HEK293 (cell line): ENCODE measurements around the gene RBBP8NL.

ENCODE experiments used
- CTCF ChIA-PET: fragments of 350-600 bp; formaldehyde crosslinking; extraction: SDS; loops from one replicate; lab custom pipeline; 2021; ENCODE audit warnings: antibody characterized with exemption; lab: Yijun Ruan, JAX
- POLR2A ChIA-PET: fragments of 300-600 bp; formaldehyde crosslinking; extraction: SDS; loops from one replicate; lab custom pipeline; 2020; ENCODE audit warnings: antibody characterized with exemption, inconsistent platforms; lab: Yijun Ruan, JAX
- H3K27ac ChIP-seq: fragments of 200-500 bp; sonication (Bioruptor generic); 2 replicates; pipeline ENCODE4 v1.5.1; 2014; ENCODE audit warnings: low read depth, low read length, control low read depth, inconsistent platforms; ENCODE audit errors: extremely low read depth
- H3K36me3 ChIP-seq, 2 experiments: fragments of 200-500 bp in 1 of 2; sonication (Bioruptor generic) in 1 of 2; 1 replicate in 1 of 2; 2 replicates in 1 of 2; pipeline ENCODE4 v1.5.1; 2014 to 2017; ENCODE audit warnings: inconsistent platforms in 2 of 2, low read length in 2 of 2; ENCODE audit not compliant: control insufficient read depth in 2 of 2, insufficient read depth in 1 of 2
- H3K4me1 ChIP-seq: fragments of 200-500 bp; sonication (Bioruptor generic); 2 replicates; pipeline ENCODE4 v1.5.1; 2014; ENCODE audit warnings: mild to moderate bottlenecking, low read length, inconsistent platforms; ENCODE audit not compliant: control insufficient read depth, insufficient read depth
- H3K4me3 ChIP-seq: 2 replicates; pipeline ENCODE4 v1.5.1; 2011; ENCODE audit warnings: low read depth, mild to moderate bottlenecking, control low read depth, low read length, moderate library complexity
- H3K9me3 ChIP-seq: fragments of 200-500 bp; sonication (Bioruptor generic); 2 replicates; pipeline ENCODE4 v1.5.1; 2014; ENCODE audit warnings: low read depth, low read length, inconsistent platforms; ENCODE audit not compliant: control insufficient read depth, insufficient read depth
- CTCF ChIP-seq: fragments of 450-650 bp; formaldehyde crosslinking; IDR thresholded peaks from 2 replicates; pipeline ENCODE4 v1.5.1; 2016; ENCODE audit warnings: missing biosample characterization, missing genetic modification characterization
- HOXC10 ChIP-seq: sonication (generic); formaldehyde crosslinking; IDR thresholded peaks from 2 replicates; pipeline ENCODE4 v1.8.1; 2023; ENCODE audit warnings: mild to moderate bottlenecking, missing genetic modification reagents
- KLF17 ChIP-seq: fragments of 450-650 bp; formaldehyde crosslinking; IDR thresholded peaks from 2 replicates; pipeline ENCODE4 v1.5.1; 2016; ENCODE audit warnings: missing biosample characterization, missing genetic modification characterization
- PRDM10 ChIP-seq: fragments of 450-650 bp; formaldehyde crosslinking; IDR thresholded peaks from 2 replicates; pipeline ENCODE4 v1.5.1; 2016; ENCODE audit warnings: missing biosample characterization, missing genetic modification characterization
- SP3 ChIP-seq: fragments of 450-650 bp; formaldehyde crosslinking; IDR thresholded peaks from 2 replicates; pipeline ENCODE4 v1.5.1; 2016; ENCODE audit warnings: missing biosample characterization, missing genetic modification characterization
- ZIC2 ChIP-seq: fragments of 450-650 bp; formaldehyde crosslinking; IDR thresholded peaks from 2 replicates; pipeline ENCODE4 v1.5.1; 2016; ENCODE audit warnings: missing biosample characterization, missing genetic modification characterization
- ZNF146 ChIP-seq: fragments of 450-650 bp; formaldehyde crosslinking; IDR thresholded peaks from 2 replicates; pipeline ENCODE4 v1.5.1; 2016; ENCODE audit warnings: missing biosample characterization, missing genetic modification characterization
- ZNF274 ChIP-seq, 2 experiments: fragments of 200-500 bp in 1 of 2; fragments of 450-650 bp in 1 of 2; sonication (Bioruptor generic) in 1 of 2; formaldehyde crosslinking in 1 of 2; IDR thresholded peaks; 2 replicates each; pipeline versions ENCODE4 v1.5.1 to v1.6.1; 2014 to 2016; ENCODE audit warnings: borderline replicate concordance in 1 of 2, inconsistent platforms in 1 of 2, low read length in 1 of 2, missing biosample characterization in 1 of 2, missing genetic modification characterization in 1 of 2
- ZNF324 ChIP-seq: fragments of 450-650 bp; formaldehyde crosslinking; IDR thresholded peaks from 2 replicates; pipeline ENCODE4 v1.5.1; 2016; ENCODE audit warnings: missing biosample characterization, missing genetic modification characterization
- ZNF341 ChIP-seq: fragments of 450-650 bp; formaldehyde crosslinking; IDR thresholded peaks from 2 replicates; pipeline ENCODE4; 2016; ENCODE audit warnings: low read depth, missing biosample characterization, missing genetic modification characterization
- ZNF398 ChIP-seq: fragments of 450-650 bp; formaldehyde crosslinking; IDR thresholded peaks from 2 replicates; pipeline ENCODE4 v1.5.1; 2017; ENCODE audit warnings: missing biosample characterization, missing genetic modification characterization
- ZNF513 ChIP-seq: fragments of 450-650 bp; IDR thresholded peaks from 2 replicates; pipeline ENCODE4 v1.5.1; 2018; ENCODE audit warnings: missing biosample characterization, missing genetic modification characterization
- ZXDB ChIP-seq: fragments of 450-650 bp; formaldehyde crosslinking; IDR thresholded peaks from 2 replicates; pipeline ENCODE4 v1.5.1; 2016; ENCODE audit warnings: missing biosample characterization, missing genetic modification characterization

RBBP8NL gene

GRCh38 chr20:62363920-62364851, 63.2 kb downstream of the RBBP8NL start:
- no peaks in the 10 kb centered on the region for H3K9me3 ChIP-seq
- H3K27ac ChIP-seq, result no peak overlapping the region
- peaks cover 22% of the 10 kb centered on the region for H3K4me1 ChIP-seq
- peaks cover 0 to 14% of the 10 kb centered on the region in 2 experiments; a peak in 1 of 3 replicates for H3K36me3 ChIP-seq
- ChIA-PET CTCF (interaction anchor here (0.7 to 2.7 kb wide), 5 partner anchors 9 to 827 kb away, joined by 3 to 14 read pairs (median 4); no protein-coding TSS in a partner anchor), POLR2A (interaction anchor here (1.3 to 2.8 kb wide), 4 partner anchors 15 to 58 kb away, joined by 3 to 24 read pairs (median 10); no protein-coding TSS in a partner anchor)
- TF ChIP-seq ZXDB (no peak), ZNF513 (tag by site-specific recombination) (no peak), ZNF146 (tag by site-specific recombination) (no peak), PRDM10 (tag by site-specific recombination) (peak; percentile 54; the same call in 1 of the 2 replicates), ZNF324 (no peak), ZNF398 (tag by site-specific recombination) (no peak), SP3 (tag by site-specific recombination) (no peak), ZNF274 (IDR thresholded peaks at IDR 0.05; ENCODE audit: low read length) (no peak), ZNF274 (tag by site-specific recombination; IDR thresholded peaks at IDR 0.05; ENCODE audit: borderline replicate concordance) (no peak), ZIC2 (tag by site-specific recombination) (peak; percentile 64), KLF17 (tag by site-specific recombination) (no peak), ZNF341 (tag by site-specific recombination) (peak; percentile 25; the same call in 1 of the 2 replicates), CTCF (tag by site-specific recombination) (0 out of 2 replicates have a peak, but pooled peaks have one; percentile 12), HOXC10 (CRISPR knock-in tag) (no peak)
- no peak overlapping the region for H3K4me3 ChIP-seq
